Natural killer cell (primary cell): ENCODE data around the gene MFSD12. TPM values are rescaled to one million over a fixed set of nuclear protein-coding genes. Genes with fewer than 3 reads are reported as not detected.

ENCODE experiments used
- ATAC-seq, 3 donors: fragments of 150-1000 bp in 2 of 3; fragments of 200-7000 bp in 1 of 3; cut with Tn5 transposase; 1 replicate in 1 of 3; 2 replicates in 2 of 3; pipeline ENCODE4 v1.10.0; 2021; ENCODE audit warnings: mild to moderate bottlenecking in 2 of 3, moderate library complexity in 2 of 3
- DNase-seq, 2 donors: peaks; one replicate each; pipeline versions ENCODE4 v3.0.0 to v3.0.0-alpha.2; 2013 to 2021; ENCODE audit warnings: mixed read lengths in 1 of 2
- H3K27ac ChIP-seq: one replicate; pipeline ENCODE4 v1.5.1; 2013; ENCODE audit warnings: mild to moderate bottlenecking, low read length
- H3K27me3 ChIP-seq: one replicate; pipeline ENCODE4 v1.6.1; 2013; ENCODE audit warnings: low read length; ENCODE audit not compliant: control insufficient read depth, insufficient read depth
- H3K36me3 ChIP-seq: one replicate; pipeline ENCODE4 v1.6.1; 2013; ENCODE audit warnings: low read length; ENCODE audit not compliant: control insufficient read depth, insufficient read depth
- H3K4me1 ChIP-seq: one replicate; pipeline ENCODE4 v1.6.1; 2013; ENCODE audit warnings: low read length; ENCODE audit not compliant: control insufficient read depth, insufficient read depth
- H3K4me3 ChIP-seq: one replicate; pipeline ENCODE4 v1.5.1; 2013; ENCODE audit warnings: low read length
- H3K9me3 ChIP-seq: one replicate; pipeline ENCODE4 v1.6.1; 2013; ENCODE audit warnings: low read length; ENCODE audit not compliant: control insufficient read depth, insufficient read depth
- H3K27ac Mint-ChIP-seq, 2 donors: one replicate each; pipeline ENCODE4 v1.8.0; 2022; ENCODE audit warnings: mild to moderate bottlenecking in 2 of 2, mixed read lengths in 2 of 2, moderate library complexity in 1 of 2
- H3K27me3 Mint-ChIP-seq, 2 donors: one replicate each; pipeline ENCODE4 v1.8.0; 2022; ENCODE audit warnings: low read depth in 2 of 2, mixed read lengths in 2 of 2
- H3K36me3 Mint-ChIP-seq: one replicate; pipeline ENCODE4 v1.8.0; 2022; ENCODE audit warnings: mixed read lengths
- H3K4me1 Mint-ChIP-seq, 2 donors: one replicate each; pipeline ENCODE4 v1.8.0; 2022; ENCODE audit warnings: mixed read lengths in 2 of 2
- H3K4me3 Mint-ChIP-seq: one replicate; pipeline ENCODE4 v1.8.0; 2022; ENCODE audit warnings: mild to moderate bottlenecking, moderate library complexity, mixed read lengths
- H3K9me3 Mint-ChIP-seq, 2 donors: one replicate each; pipeline ENCODE4 v1.8.0; 2022; ENCODE audit warnings: mixed read lengths in 2 of 2
- WGBS: methylation state at CpG from one replicate; pipeline ENCODE4 v1.1.7; 2013; ENCODE audit warnings: missing lambda C conversion rate; ENCODE audit not compliant: insufficient coverage; 5-methylcytosine and 5-hydroxymethylcytosine counted together
- intact Hi-C: fragments of 100-400 bp; cut with micrococcal nuclease; formaldehyde crosslinking; loops from one replicate; pipeline ENCODE4 v1.14.2; 2022
- total RNA-seq, 4 donors: library from RNA; stranded (reverse); fragments of 120-200 nt in 1 of 4; gene quantifications; one replicate each; pipeline versions ENCODE4 v1.2.3 to v1.2.4, GENCODE V29; 2013 to 2022
- TF ChIP-seq, protein P1 (sequence below): fragments of 200-600 bp; IDR thresholded peaks from one replicate; pipeline ENCODE4 v1.8.0; 2022; ENCODE audit warnings: antibody characterized with exemption

MFSD12 gene
- total RNA-seq, 3 donors from 2014 or later (not counting 1 experiment from before 2014, with no cell fraction given): 29.8 to 34.5 (median 33.6) TPM

DNA sequence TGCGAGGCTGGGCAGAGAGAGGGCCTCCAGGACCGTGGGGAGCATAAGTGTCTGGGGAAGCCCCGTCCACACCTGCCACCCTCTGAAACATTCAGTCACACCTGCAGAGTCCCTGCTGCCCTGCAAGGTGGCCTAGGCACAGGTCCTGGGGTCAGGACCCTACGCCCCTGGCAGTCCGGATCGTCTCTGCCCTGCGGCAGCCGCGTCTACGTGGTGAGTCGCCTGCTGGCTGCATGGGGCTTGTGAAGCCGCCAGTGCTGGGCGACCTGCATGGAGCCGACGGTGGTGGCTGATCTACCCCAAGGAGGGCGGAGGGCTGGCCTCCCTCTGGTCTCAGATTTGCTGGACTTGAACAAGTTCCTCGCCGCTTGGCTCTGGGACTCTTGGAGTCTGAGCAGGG, 38.3 kb downstream of the MFSD12 start:
- Mint-ChIP-seq H3K9me3 (no peaks in the 10 kb centered on the region), H3K27ac (no peak overlapping the region), H3K36me3 (no peaks in the 10 kb centered on the region), H3K27me3 (no peaks in the 10 kb centered on the region), H3K4me3 (no peak overlapping the region), H3K4me1 (peaks cover 15 to 23% of the 10 kb centered on the region in 2 donors)
- intact Hi-C loops: no loop called here
- no peak overlapping the region for H3K4me3 ChIP-seq
- DNase-seq: no peak
- H3K9me3 ChIP-seq: no peaks in the 10 kb centered on the region
- TF ChIP-seq, protein P1, sequence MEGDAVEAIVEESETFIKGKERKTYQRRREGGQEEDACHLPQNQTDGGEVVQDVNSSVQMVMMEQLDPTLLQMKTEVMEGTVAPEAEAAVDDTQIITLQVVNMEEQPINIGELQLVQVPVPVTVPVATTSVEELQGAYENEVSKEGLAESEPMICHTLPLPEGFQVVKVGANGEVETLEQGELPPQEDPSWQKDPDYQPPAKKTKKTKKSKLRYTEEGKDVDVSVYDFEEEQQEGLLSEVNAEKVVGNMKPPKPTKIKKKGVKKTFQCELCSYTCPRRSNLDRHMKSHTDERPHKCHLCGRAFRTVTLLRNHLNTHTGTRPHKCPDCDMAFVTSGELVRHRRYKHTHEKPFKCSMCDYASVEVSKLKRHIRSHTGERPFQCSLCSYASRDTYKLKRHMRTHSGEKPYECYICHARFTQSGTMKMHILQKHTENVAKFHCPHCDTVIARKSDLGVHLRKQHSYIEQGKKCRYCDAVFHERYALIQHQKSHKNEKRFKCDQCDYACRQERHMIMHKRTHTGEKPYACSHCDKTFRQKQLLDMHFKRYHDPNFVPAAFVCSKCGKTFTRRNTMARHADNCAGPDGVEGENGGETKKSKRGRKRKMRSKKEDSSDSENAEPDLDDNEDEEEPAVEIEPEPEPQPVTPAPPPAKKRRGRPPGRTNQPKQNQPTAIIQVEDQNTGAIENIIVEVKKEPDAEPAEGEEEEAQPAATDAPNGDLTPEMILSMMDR: no peak
- peaks cover 21% of the 10 kb centered on the region for H3K36me3 ChIP-seq
- WGBS: 94% methylated on average over 18 of the region's 18 CpGs
- H3K27me3 ChIP-seq: no peaks in the 10 kb centered on the region
- no peak overlapping the region for H3K27ac ChIP-seq
- H3K4me1 ChIP-seq: peaks cover 20% of the 10 kb centered on the region
- no peak for ATAC-seq

DNA sequence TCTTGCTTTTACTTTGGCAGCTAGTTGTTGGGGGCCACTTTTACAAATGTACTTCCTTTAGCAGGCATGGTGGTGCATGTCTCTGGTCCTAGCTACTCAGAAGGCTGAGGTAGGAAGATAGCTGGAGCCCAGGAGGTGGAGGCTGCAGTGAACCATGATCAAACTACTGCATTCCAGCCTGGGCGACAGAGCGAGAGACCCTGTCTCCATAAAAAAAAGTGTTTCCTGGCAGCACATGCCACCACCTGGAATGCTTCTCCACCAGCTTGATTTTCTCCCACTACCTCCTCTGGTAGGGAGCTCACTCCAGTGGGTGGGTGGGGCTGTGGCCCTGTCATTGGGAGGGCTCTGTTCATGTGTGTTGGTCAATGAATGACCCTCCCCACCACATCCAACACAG, 38.7 kb downstream of the MFSD12 start:
- DNase-seq (no peak), ATAC-seq (no peak)
- H3K4me3 ChIP-seq: no peak overlapping the region
- peaks cover 15 to 20% of the 10 kb centered on the region in 2 donors for H3K4me1 Mint-ChIP-seq
- no peak overlapping the region for H3K27ac Mint-ChIP-seq
- H3K27ac ChIP-seq: no peak overlapping the region
- no peaks in the 10 kb centered on the region for H3K27me3 Mint-ChIP-seq
- H3K9me3 ChIP-seq: no peaks in the 10 kb centered on the region
- no peaks in the 10 kb centered on the region for H3K36me3 Mint-ChIP-seq
- H3K4me1 ChIP-seq: peaks cover 20% of the 10 kb centered on the region
- no peaks in the 10 kb centered on the region for H3K27me3 ChIP-seq
- intact Hi-C loops: no loop called here
- WGBS: 95% methylated on average over 2 of the region's 2 CpGs
- H3K36me3 ChIP-seq: peaks cover 17% of the 10 kb centered on the region
- no peak overlapping the region for H3K4me3 Mint-ChIP-seq
- no peaks in the 10 kb centered on the region for H3K9me3 Mint-ChIP-seq
- TF ChIP-seq, protein P1: no peak

DNA sequence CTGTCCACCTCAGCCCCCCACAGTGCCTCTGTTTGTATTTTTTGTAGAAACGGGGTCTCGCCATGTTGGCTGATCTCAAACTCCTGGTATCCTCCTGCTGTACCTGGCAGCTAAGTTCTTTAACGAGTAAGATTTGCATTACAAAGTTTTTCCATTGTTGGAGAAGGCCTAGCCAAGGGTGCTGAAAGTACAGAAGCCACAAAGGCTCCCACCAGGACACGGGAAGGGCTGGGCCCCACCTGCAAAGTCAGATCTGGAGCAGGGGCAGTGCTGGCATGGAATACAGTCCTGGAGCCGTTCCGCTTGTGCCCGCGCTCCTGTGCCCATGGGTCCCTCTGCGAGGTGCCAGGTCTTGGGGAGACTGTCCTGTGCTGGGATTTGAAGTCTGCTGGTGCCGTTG, 39.1 kb downstream of the MFSD12 start:
- Mint-ChIP-seq H3K9me3 (no peaks in the 10 kb centered on the region), H3K27me3 (no peaks in the 10 kb centered on the region), H3K36me3 (no peaks in the 10 kb centered on the region), H3K27ac (no peak overlapping the region), H3K4me1 (peaks cover 15 to 20% of the 10 kb centered on the region in 2 donors), H3K4me3 (no peak overlapping the region)
- TF ChIP-seq, protein P1: no peak
- H3K36me3 ChIP-seq: peaks cover 14% of the 10 kb centered on the region
- no peak overlapping the region for H3K27ac ChIP-seq
- intact Hi-C loops: no loop called here
- 95% methylated on average over 10 of the region's 10 CpGs for WGBS
- DNase-seq: no peak
- ATAC-seq: no peak
- no peaks in the 10 kb centered on the region for H3K9me3 ChIP-seq
- no peak overlapping the region for H3K4me3 ChIP-seq
- peaks cover 20% of the 10 kb centered on the region for H3K4me1 ChIP-seq
- H3K27me3 ChIP-seq: no peaks in the 10 kb centered on the region

GRCh38 chr19:3517638-3518037, 39.7 kb downstream of the MFSD12 start:
- H3K36me3 ChIP-seq: peaks cover 10% of the 10 kb centered on the region
- Mint-ChIP-seq H3K4me3 (no peak overlapping the region), H3K27me3 (no peaks in the 10 kb centered on the region), H3K4me1 (peaks cover 15 to 20% of the 10 kb centered on the region in 2 donors), H3K9me3 (no peaks in the 10 kb centered on the region), H3K36me3 (no peaks in the 10 kb centered on the region), H3K27ac (no peak overlapping the region)
- no peaks in the 10 kb centered on the region for H3K27me3 ChIP-seq
- H3K4me1 ChIP-seq: peaks cover 20% of the 10 kb centered on the region
- intact Hi-C loops: no loop called here
- ATAC-seq (no peak), DNase-seq (no peak)
- no peak overlapping the region for H3K4me3 ChIP-seq
- TF ChIP-seq, protein P1: no peak
- H3K27ac ChIP-seq: no peak overlapping the region
- 83% methylated on average over 2 of the region's 2 CpGs for WGBS
- H3K9me3 ChIP-seq: no peaks in the 10 kb centered on the region
